ENCODE data around the gene GABRA5.

The GABRA5 gene

DNA sequence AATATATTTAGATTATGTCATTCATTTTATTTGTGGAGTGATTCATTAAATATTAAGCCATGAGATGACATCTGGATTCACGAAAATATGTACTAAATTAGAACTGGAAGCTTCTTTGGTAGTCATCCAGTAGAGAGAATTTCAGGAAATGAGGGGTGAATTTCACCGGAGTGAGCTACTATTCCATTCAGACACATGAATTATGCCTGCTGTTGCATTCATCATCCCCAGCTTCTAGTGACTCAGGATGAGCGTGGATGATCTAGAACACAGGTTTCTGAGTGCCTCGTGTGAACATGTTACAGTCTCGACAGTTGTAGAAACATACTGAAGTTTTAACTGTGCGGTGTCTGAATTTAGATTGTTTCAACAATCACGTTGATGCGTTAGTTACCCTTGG, 61.2 kb downstream of the GABRA5 start:
- no peak for DNase-seq (ENCODE audit: low read depth)

DNA sequence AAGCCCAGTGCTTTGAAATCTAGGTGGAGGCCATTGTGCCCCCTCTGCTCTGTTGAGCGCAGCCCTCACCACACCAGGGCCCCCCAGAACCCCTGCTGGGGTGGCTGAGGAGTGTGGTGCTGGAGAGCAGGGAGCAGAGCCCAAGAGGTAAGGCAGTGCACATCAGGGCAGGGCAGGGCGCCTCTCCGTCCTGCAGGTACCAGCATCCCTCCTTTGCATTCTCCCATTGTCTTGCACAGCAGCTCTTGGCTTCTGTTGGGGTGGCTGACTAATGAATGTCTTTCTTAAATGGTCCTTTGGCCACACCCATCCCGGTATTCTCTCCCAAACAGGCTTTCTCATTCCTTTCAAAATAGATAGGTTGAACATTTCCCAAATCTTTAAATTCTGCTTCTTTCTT, 62.7 kb downstream of the GABRA5 start:
- no peak for DNase-seq (ENCODE audit: low read depth)

DNA sequence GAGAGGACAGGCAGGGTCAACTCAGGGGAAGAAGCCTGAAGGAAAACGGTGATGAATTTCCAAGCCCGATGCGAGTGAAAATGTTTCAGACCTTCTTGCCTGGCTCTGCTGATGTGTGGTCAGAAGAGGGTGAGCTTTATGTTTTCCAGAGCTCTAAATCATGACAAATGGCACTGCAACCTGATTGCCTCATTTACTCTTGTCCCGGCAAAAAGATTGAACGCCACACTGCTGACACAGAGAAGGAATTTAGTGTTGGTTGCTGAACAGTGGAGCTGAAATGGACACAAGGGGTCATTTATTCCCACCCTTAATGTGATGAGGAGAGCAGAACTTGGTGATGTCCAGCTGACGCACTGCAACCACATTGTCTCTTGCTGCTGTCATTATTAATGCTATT, 68.0 kb downstream of the GABRA5 start:
- DNase-seq (ENCODE audit: low read depth), result no peak

DNA sequence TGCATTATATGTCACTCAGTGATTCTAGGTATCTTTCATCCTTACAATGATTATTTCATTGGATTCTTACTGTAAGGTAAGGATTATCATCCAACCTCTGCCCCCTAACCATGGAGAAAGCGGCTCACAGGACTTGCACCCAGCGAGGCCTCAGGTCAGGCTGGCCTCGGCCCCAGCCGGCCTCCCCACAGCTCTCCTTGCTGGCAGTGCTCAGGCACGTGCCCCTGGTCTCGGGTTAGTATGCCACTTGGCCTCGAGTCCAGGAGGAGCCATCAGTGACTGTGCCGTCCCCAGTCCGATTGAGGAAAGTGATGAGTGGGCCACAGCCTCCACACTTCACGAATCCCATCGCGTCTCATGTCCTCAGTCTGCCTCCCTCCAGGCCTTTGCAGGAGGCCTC, 68.5 kb downstream of the GABRA5 start:
- no peak for DNase-seq (ENCODE audit: low read depth)

DNA sequence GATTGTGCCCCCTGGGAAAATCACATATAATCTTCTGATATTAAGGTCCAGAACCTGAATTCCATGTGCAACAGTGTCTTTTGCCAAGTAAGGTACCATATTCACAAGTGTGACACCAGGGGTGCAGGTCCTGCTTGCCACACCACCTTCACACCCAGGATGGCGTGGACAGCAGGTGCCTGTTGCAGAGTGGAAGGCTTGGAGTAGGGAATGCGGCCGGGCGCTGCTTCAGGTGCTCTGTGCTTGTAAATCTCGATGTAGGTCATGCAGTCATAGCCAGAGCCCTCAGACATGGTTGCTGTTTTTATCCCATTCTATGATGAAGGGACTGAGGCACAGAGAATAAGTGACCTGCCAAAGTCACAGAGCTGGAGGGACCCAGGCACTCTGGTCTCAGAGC, 69.6 kb downstream of the GABRA5 start:
- no peak for DNase-seq (ENCODE audit: low read depth)

DNA sequence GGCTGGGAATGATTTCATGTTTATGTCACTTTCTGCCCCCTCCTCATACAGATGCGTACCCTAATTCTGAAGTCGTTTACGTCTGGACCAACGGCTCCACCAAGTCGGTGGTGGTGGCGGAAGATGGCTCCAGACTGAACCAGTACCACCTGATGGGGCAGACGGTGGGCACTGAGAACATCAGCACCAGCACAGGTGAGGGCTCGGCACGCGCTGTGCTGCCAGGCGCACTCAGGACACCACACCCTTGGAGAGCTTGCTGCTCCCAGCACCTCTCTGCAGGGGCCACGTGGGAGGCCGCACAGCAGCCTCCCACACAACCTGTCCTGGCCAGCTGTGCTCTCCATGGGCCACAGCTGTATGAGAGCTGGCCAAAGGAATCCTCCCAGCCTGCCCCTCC, 70.3 kb downstream of the GABRA5 start:
- no peak for DNase-seq (ENCODE audit: low read depth)

DNA sequence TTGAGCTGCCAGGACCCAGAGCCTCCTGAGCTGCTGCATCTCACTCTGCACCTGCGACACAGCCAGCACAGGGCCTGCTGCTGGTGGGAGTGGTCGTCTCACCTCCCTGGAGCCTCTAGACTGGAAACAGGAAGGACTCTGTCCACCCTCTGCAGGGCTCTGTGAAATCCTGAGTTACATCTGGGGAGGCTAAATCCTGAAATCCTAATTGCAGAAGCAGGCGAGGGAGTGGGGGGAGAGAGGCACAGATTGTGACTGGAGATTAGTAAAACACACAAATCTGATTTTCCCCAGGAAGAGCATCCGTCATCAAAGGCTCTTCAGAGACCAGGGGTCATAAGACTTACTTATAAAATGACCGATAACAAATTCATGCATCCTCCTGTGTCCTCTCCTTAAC, 72.5 kb downstream of the GABRA5 start:
- DNase-seq (ENCODE audit: low read depth), result no peak

DNA sequence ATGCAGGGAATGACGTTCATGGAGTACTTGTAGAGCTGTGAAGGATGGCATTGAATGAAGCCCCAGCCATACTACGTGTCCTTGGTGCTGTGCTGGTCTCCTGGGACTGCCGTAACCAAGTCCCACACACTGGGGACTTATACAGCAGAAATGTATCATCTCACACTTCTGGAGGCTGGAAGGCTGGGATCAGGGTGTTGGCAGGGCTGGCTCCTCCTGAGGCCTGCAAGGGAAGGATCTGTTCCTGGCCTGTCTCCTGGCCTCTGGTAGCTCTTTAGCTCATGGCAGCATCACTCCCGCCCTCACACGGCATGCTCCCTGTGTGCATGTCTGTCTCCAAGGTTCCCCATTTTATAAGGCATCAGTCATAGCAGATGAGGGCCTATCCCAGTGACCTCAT, 74.6 kb downstream of the GABRA5 start:
- no peak for DNase-seq (ENCODE audit: low read depth)

DNA sequence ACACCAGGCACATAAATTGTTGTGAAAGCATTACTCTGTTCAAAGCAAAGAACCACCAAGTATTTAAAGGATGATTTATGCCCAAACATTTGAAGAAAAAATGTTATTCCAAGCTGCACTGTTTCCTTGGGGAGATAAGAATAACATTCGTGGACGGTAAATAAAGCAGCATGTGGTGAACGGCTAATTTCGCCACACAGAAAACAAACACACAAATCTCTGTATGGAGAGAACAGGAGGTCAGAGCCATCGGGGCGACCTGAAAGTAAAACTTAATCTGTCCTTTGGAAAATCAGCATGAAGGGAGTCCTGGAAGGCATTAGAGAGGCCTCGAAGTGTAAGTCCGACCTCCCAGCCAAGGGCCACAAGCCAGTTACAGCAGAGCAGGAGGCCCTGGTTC, 77.0 kb downstream of the GABRA5 start:
- no peak for DNase-seq (ENCODE audit: low read depth)

DNA sequence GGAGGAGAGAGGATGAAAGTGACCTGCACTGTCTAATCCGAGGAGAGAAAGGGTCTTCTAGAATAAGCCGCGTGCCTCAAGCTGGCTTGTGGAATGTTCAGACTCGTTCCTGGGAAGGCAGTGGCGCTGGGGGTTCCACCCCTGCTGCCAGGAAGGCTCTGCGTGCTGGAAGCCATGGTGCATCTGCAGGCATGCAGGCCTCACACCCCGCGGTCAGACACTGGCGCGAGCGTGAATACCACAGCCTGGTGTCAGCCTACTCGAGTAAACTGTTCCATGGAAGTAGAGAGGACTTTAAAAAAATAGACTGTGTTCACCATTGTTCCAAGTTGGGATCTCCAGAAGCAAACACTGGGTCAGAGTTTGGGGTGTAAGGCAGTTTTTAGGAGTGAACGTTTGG, 78.2 kb downstream of the GABRA5 start:
- DNase-seq (ENCODE audit: low read depth), result no peak

DNA sequence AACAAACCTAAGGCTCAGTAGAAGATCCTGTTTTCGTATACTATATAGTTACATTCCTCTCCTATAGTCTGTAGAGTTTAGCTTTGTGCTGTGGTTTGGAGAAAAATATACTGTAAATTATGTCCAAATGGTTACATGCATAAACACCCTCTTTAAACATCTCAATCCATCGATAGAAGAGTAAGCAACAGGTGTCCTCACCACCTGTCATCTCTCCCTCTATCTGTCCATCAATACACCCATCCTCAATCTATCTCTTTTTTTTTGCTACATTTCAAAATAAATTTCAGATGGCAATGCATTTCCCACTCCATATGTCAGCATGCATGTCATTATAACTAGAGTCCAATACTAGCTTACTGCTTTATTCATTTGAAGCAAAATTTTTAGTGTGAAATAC, 83.1 kb downstream of the GABRA5 start:
- DNase-seq (ENCODE audit: low read depth), result no peak

DNA sequence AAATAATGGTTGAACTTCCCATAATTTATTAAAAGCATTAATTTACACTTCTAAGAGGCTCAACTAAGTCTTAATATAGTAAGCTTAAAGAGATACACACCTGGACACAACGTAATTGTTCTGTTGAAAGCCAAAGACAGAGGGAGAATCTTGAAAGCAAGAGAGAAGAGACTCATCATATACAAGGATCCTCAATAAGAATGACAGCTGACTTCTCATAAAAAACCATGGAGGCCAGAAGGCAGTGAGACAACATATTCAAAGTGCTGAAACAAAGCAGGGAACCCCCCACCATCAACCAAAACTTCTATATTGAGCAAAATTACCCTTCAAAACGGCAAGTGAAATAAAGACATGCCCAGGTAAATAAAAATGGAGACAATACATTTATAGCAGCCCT, 87.5 kb downstream of the GABRA5 start:
- no peak for DNase-seq (ENCODE audit: low read depth)

DNA sequence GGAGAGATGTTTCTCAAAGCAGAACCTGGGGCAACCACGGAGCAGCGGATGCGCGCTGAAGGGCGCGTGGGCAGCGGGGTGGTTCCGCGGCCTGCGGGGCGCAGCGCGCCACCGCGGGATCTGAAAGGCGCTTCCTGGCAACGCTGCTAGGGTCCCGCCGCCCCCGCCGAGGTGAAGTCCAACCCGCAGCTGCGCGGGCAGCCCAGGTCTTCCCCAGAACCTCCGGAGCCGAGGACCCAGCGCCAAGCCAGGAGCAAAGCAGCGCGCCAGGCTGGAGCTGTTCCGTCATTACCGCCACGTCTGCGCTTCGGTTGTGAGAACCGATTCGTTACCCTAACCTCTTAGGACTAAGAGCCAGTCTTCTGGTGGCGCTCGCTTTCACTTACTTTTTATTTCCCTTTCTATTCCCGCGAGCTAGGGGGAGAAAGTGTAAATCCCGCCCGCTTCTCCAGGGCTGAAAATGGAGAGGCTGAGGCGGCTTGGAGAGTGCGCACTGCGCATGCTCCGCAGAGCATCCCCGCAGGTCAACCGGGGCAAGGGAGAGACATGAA, 100.9 kb downstream of the GABRA5 start:
- no peak for DNase-seq (ENCODE audit: low read depth)

DNA sequence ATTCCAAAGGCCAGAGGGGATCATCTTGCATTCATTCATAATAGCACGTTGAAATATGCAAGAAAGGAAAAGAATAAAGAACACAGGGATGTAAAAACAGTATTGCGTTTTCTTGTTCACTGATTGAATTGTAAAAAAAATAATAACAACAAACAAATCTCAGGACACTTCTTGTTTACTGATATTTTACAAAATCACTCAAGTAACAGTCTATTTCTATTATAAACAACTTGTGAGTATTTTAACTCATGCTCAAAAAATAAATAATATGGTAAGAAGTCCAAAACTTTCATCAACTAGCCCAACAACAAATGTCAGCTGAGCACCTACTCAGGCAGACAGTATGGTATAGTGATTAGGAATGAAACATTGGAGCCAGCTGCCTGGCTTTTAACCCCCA, 101.9 kb downstream of the GABRA5 start:
- no peak for DNase-seq (ENCODE audit: low read depth)

DNA sequence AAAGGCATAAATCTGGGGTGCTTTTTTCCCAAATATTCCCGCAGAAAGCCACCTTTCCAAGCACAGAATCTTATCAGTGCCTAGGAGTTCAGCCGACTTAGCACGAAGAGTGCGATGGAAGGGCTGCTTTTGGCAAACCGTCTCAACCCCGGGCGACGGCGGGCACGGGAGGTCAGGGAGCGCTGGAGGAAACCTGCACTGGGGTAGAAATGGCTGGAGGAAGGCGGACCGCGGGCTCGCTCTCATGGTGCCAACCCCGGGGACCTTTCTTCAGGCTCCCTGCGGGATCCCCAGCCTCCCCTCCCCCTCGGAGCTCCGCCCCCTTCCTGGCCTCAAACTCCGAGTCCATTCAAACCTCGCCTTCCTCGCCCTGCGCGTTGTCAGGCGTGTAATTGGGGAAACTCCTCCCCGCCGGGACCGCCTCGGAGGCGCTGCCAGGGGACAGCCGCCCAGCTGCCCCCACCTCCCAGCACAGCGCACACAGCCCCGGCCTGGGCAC, 103.9 kb downstream of the GABRA5 start, which contains the start of gene GABRG3:
Gene GABRG3 (plus strand): TSS at position 470 of the 499 bp plus-strand sequence.
- no peak for DNase-seq (ENCODE audit: low read depth)

DNA sequence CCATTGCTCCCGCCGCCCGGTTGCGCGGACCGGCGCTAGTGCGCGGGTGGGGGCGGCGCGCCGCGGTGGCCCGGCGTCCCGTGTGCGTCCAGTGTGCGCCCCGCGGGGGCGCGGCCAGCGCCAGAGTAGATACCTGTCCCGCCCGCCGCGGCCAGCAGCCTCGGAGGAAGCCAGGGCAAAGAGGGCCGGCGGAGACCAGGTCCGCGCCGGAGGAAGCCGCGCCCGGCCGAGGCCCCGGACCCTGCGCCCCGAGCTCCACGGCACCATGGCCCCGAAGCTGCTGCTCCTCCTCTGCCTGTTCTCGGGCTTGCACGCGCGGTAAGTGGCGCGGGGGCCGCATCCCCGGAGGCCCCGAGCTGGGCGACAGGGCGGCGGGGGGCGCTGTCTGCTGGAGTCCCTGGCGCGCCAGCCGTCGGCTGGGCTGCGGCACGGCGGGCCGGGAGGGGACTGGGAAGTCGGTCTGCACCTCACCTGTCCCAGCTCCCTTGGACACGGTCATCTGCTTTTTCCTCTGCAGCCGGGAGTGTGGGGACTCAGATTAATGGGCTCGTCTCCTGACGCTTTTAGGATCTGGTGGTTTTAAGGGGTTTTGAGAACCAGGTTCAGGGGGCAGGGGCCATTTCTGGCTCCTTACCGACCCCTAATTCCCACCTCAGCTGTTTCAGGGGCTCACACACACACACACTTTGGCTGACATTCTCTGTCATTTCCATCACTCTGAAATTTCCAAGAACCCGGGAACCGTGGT, 104.6 kb downstream of the GABRA5 start:
- no peak for DNase-seq (ENCODE audit: low read depth)

DNA sequence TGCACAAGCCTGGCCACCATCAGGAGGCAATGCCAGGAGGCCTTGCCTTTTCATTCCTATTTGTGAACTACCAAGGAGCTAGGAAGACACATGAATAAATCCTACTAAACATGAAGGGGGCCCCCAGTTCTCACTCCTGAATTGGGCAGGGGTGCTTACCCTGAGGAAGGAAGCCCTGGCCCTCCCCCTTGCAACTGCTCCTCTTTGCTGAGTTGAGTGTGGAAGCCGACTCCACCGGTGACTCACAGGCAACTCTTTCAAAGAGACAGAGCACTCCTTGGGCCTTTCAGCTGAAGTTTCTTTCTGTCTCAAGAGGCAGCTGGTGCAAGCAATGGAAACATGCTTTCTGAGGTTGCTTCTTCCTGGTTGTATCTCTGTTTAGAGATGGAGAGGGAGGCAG, 105.8 kb downstream of the GABRA5 start:
- no peak for DNase-seq (ENCODE audit: low read depth)

DNA sequence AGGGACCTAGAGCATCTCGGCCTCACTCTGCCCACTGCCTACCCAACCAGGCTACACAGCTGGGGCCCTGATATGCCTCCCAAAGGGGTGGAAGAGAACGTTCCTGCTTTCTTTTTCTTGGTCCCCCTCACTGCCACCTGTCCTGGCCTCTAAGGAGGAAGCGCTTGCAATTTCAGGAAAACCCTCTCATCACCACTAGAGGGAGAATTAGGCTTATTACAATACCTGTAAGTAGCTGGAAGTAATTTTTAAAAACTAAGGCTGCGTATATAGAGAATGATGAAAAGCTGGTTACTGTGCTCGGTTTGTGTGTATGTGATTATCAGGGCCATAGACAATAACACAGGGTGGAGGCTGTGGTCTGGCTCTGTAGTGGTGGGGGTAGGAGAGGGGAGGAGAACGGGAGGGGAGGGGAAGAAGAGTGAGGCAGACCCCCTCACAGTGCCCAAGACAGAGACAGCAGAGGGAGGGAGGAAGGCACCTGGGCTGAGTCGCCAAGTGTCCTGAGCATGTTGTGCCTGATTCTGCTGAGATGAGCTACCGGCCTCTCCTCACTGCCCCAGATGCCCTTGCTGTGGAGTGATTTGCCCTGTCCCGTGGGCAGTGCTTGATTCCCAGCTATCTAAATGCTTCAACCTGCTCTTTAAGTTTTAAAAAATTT, 107.4 kb downstream of the GABRA5 start:
- DNase-seq (ENCODE audit: low read depth), result no peak

DNA sequence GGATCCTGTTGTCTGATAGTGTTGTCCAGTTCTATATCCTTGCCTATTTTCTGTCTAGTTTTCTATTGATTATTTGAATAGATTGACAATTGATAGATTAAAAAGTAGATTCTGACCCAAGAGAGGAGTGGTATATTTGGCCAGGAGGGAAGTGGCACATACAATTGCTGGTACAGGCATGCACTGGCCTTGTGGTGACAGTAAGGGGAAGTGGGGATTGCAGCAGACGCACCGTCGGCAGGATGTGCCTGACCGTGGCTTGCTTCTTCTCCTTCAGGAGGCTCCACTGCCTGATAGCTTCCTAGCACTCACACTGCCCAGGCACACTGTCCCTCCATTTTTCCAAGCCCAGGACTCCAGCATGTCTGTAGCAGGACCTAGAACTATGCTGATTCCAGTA, 114.6 kb downstream of the GABRA5 start:
- DNase-seq (ENCODE audit: low read depth), result no peak

DNA sequence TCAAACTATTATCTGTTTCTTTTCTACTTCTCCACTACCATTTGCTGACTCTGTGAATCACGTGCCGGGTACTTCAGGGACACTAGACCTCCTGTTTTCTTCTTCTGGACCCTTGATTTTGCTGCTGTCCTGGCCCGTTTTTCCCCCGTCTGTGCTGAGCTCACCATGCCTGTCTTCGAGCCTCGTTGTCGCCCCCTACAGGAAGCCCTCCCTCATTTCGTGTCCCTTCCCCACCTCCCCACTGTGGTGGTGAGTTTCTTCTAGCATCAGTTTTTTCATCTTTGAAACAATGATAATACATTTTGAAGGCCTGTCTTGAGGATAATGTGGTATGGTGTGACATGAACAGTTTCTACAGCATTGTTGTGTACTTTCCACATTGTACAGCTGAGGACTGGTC, 117.0 kb downstream of the GABRA5 start:
- DNase-seq (ENCODE audit: low read depth), result no peak

DNA sequence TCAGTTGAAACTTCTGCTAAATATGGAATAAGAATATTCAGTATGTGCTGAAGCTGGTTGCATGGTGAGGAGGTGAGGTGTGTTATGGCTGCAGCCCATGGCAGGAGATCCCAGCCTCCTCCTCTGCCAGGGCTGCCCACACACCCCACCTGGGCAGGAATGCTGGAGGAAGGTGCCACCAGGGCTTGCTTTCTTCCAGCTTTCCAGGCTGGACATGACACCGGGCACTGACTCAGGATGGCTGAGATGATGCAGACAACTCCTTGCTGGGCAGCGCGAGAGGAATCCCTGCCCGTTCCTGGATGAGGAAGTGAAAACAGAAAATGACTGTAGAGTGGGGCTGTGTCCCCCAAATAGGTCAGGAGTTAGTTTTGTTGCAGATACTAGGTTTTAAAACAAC, 118.2 kb downstream of the GABRA5 start:
- DNase-seq (ENCODE audit: low read depth), result no peak

DNA sequence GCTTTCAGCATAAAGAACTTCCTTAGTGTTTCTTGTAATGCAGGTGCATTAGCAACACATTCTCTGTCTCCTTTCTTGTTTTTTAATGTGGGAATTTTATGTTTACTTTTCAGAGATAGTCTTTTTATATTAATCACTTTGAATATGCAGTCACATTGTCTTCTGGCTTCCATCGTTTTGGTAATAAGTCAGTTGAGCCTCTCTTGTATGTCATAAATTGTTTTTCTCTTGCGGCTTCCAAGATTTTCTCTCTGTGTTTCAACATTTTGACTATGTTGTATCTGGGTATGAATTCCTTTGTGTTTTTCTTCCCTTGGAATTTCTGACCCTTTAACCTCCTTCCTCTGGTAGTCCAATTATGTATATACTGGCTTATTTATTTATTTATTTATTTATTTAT, 129.4 kb downstream of the GABRA5 start:
- DNase-seq (ENCODE audit: low read depth), result no peak
